HepG2 (cell line): ENCODE data around the gene INHBE. TPM values are rescaled to one million over a fixed set of nuclear protein-coding genes. Genes with fewer than 3 reads are reported as not detected.
A peak's percentile ranks its signal among the peaks of the same experiment; 100 is the strongest.

Experiments
- ISL2 ChIP-seq: sonication (generic); formaldehyde crosslinking; IDR thresholded peaks from 2 replicates; pipeline ENCODE4 v1.5.0; 2020; ENCODE audit warnings: missing genetic modification reagents
- KDM5B ChIP-seq: sonication (generic); formaldehyde crosslinking; IDR thresholded peaks from 2 replicates; pipeline ENCODE4 v1.4.0; 2020; ENCODE audit warnings: missing genetic modification reagents, mild to moderate bottlenecking, borderline replicate concordance
- KIAA2018 ChIP-seq: sonication (generic); formaldehyde crosslinking; IDR thresholded peaks from 2 replicates; pipeline ENCODE4 v1.5.0; 2020; ENCODE audit warnings: mild to moderate bottlenecking, missing genetic modification reagents, borderline replicate concordance
- NAIF1 ChIP-seq: sonication (generic); formaldehyde crosslinking; IDR thresholded peaks from 2 replicates; pipeline ENCODE4 v1.5.0; 2020; ENCODE audit warnings: mild to moderate bottlenecking, missing genetic modification reagents, borderline replicate concordance
- SALL2 ChIP-seq: sonication (generic); formaldehyde crosslinking; IDR thresholded peaks from 2 replicates; pipeline ENCODE4 v1.8.1; 2023; ENCODE audit warnings: mild to moderate bottlenecking, missing genetic modification reagents, inconsistent platforms
- TBP ChIP-seq: sonication (generic); formaldehyde crosslinking; IDR thresholded peaks from 2 replicates; pipeline ENCODE4 v1.5.0; 2020; ENCODE audit warnings: missing genetic modification reagents
- ZFP41 ChIP-seq: sonication (generic); formaldehyde crosslinking; IDR thresholded peaks from 2 replicates; pipeline ENCODE4 v1.4.0; 2020; ENCODE audit warnings: mild to moderate bottlenecking, missing genetic modification reagents, borderline replicate concordance
- ZNF207 ChIP-seq: fragments of 450-650 bp; IDR thresholded peaks from 2 replicates; pipeline ENCODE4 v1.6.1; 2016; ENCODE audit warnings: antibody characterized with exemption, borderline replicate concordance
- ZNF576 ChIP-seq: sonication (generic); formaldehyde crosslinking; IDR thresholded peaks from 2 replicates; pipeline ENCODE4 v1.4.0; 2020; ENCODE audit warnings: mild to moderate bottlenecking, missing genetic modification reagents
- ZNF607 ChIP-seq: sonication (generic); formaldehyde crosslinking; IDR thresholded peaks from 2 replicates; pipeline ENCODE4 v1.5.1; 2020; ENCODE audit warnings: missing genetic modification reagents, mild to moderate bottlenecking, borderline replicate concordance
- ZNF646 ChIP-seq: sonication (generic); formaldehyde crosslinking; IDR thresholded peaks from 2 replicates; pipeline ENCODE4 v1.9.0; 2021; ENCODE audit warnings: mild to moderate bottlenecking, missing genetic modification reagents
- ZNF678 ChIP-seq: sonication (generic); formaldehyde crosslinking; IDR thresholded peaks from 2 replicates; pipeline ENCODE4 v1.4.0; 2020; ENCODE audit warnings: mild to moderate bottlenecking, missing genetic modification reagents
- ZNF709 ChIP-seq: sonication (generic); formaldehyde crosslinking; IDR thresholded peaks from 2 replicates; pipeline ENCODE4 v1.5.0; 2020; ENCODE audit warnings: mild to moderate bottlenecking, missing genetic modification reagents
- polyA plus RNA-seq, 8 experiments: library from polyadenylated mRNA; depleted of rRNA in 3 of 8; stranded (reverse) in 7 of 8; unstranded in 1 of 8; fragments of >200 nt; fragmentation: Illumina TruSeq in 4 of 8; extraction: Trizol in 4 of 8; gene quantifications; 2 replicates each; pipeline versions ENCODE4 v1.2.1 to v1.2.3, GENCODE V29; 2011 to 2016; ENCODE audit warnings: low read depth in 4 of 8, missing spikeins in 1 of 8, mixed read lengths in 1 of 8; ENCODE audit not compliant: insufficient read depth in 1 of 8
- total RNA-seq, 5 experiments: library from RNA; depleted of rRNA; stranded (reverse); fragments of >200 nt; fragmentation: Illumina TruSeq; extraction: Trizol; gene quantifications; 2 replicates each; pipeline ENCODE4 v1.2.3, GENCODE V29; 2016; ENCODE audit warnings: low read depth in 1 of 5

INHBE gene
- total and polyA plus RNA-seq, 2 of the 13 experiments (the other 11 are each of a cell fraction or from before 2014, with no cell fraction given) = 17.0 to 32.0 TPM

GRCh38 chr12:57451233-57451778 lies 3.8 kb upstream of the INHBE start (continued):
- 0 out of 2 replicates have a peak, but pooled peaks have one; percentile 42 for TF ChIP-seq KIAA2018
- no peak for TF ChIP-seq ZNF207
- TF ChIP-seq ZNF678 (CRISPR knock-in tag) = 0 out of 2 replicates have a peak, but pooled peaks have one; percentile 67
- TF ChIP-seq SALL2 = no peak
- peak; percentile 79; the same call in 1 of the 2 replicates for TF ChIP-seq KDM5B
- peak; percentile 52; the same call in 1 of the 2 replicates for TF ChIP-seq NAIF1 (CRISPR knock-in tag)
- peak; percentile 80; the same call in 1 of the 2 replicates for TF ChIP-seq ZNF607 (CRISPR knock-in tag)
- TF ChIP-seq ZFP41 (CRISPR knock-in tag) = no peak
- no peak for TF ChIP-seq TBP
- TF ChIP-seq ISL2 (CRISPR knock-in tag) = peak; percentile 85
- no peak for TF ChIP-seq ZNF576
- TF ChIP-seq ZNF709 (CRISPR knock-in tag) = 0 out of 2 replicates have a peak, but pooled peaks have one; percentile 42
- TF ChIP-seq ZNF646 (CRISPR knock-in tag) = no peak
